Measurements from ENCODE around the gene FUT9.

FUT9 gene

DNA sequence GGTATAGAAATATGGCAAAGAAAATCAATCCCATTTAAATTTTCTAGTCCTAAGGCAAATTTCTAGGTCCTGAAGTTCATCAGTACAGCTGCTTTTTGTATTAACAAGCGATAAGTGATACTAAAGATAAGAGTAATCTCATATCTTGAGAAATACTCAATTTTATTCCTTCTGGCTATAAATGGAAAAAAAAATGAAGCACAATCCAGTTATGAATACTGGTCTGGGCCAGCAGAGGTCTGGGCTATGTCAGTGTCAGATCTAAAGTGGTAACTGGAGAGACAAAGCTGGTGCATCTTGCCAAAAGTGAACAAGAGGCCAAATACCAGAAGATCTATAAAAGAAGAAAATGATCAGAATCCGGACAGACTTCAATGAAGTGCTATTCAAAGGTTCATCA, 126.4 kb downstream of the FUT9 start:
- DNase-seq (ENCODE audit: low read depth) = no peak
- H3K4me3 ChIP-seq (ENCODE audit: low read depth, low read length) = no peak overlapping the region
- TF ChIP-seq MYC (IDR thresholded peaks at IDR 0.05; ENCODE audit: low read depth, low read length) (no peak), POLR2A (IDR thresholded peaks at IDR 0.05; ENCODE audit: extremely low read depth, insufficient read length) (no peak)
- TF ChIP-seq, protein P1, sequence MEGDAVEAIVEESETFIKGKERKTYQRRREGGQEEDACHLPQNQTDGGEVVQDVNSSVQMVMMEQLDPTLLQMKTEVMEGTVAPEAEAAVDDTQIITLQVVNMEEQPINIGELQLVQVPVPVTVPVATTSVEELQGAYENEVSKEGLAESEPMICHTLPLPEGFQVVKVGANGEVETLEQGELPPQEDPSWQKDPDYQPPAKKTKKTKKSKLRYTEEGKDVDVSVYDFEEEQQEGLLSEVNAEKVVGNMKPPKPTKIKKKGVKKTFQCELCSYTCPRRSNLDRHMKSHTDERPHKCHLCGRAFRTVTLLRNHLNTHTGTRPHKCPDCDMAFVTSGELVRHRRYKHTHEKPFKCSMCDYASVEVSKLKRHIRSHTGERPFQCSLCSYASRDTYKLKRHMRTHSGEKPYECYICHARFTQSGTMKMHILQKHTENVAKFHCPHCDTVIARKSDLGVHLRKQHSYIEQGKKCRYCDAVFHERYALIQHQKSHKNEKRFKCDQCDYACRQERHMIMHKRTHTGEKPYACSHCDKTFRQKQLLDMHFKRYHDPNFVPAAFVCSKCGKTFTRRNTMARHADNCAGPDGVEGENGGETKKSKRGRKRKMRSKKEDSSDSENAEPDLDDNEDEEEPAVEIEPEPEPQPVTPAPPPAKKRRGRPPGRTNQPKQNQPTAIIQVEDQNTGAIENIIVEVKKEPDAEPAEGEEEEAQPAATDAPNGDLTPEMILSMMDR (IDR thresholded peaks at IDR 0.05; ENCODE audit: low read depth, low read length) = no peak

DNA sequence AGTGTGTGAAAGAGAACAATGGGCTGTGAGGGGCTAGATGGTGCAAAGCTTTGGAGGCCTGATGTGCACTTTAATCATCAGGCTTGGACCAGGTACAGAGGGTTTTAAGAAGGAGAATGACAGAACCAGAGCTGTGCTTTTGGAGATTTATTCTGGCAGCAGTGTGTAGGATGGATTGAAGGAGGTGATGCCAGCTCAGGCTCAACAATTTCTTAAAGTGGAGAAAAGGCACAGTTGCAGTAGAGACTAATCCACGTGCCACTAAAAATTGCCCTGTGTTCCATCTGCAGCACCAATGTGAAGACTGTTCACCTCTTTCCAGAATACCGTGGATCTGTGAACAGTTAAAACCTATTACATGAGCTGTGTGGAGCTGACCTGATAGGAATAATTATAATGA, 134.7 kb downstream of the FUT9 start:
- no peak for DNase-seq (ENCODE audit: low read depth)
- no peak overlapping the region for H3K4me3 ChIP-seq (ENCODE audit: low read depth, low read length)
- TF ChIP-seq POLR2A (IDR thresholded peaks at IDR 0.05; ENCODE audit: extremely low read depth, insufficient read length) (no peak), MYC (IDR thresholded peaks at IDR 0.05; ENCODE audit: low read depth, low read length) (no peak)
- TF ChIP-seq, protein P2, sequence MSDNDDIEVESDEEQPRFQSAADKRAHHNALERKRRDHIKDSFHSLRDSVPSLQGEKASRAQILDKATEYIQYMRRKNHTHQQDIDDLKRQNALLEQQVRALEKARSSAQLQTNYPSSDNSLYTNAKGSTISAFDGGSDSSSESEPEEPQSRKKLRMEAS (IDR thresholded peaks at IDR 0.05; ENCODE audit: low read depth, low read length) = no peak
- TF ChIP-seq, protein P1 (IDR thresholded peaks at IDR 0.05; ENCODE audit: low read depth, low read length) = no peak

DNA sequence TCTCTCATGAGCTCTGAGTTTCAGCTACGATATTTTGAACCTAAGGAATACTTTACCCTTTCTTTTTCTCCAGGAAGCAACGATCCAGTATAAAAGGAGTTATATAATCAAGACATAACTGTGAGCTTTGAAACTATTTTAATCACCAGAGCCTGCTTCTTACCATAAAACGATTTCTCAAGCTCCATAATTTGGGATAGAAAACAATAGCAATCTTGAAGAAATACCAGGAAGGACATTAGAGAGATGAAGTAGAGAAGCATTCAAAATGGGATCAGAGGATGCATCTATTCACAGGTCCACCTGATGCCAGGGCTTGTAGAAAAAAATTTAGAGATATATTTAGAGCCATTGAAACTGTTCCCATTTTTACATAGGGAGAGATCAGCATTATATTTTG, 135.9 kb downstream of the FUT9 start:
- no peak for DNase-seq (ENCODE audit: low read depth)
- H3K4me3 ChIP-seq (ENCODE audit: low read depth, low read length) = no peak overlapping the region
- TF ChIP-seq, protein P2 (IDR thresholded peaks at IDR 0.05; ENCODE audit: low read depth, low read length) = no peak
- TF ChIP-seq, protein P1 (IDR thresholded peaks at IDR 0.05; ENCODE audit: low read depth, low read length) = no peak
- TF ChIP-seq MYC (IDR thresholded peaks at IDR 0.05; ENCODE audit: low read depth, low read length) (no peak), POLR2A (IDR thresholded peaks at IDR 0.05; ENCODE audit: extremely low read depth, insufficient read length) (no peak)

DNA sequence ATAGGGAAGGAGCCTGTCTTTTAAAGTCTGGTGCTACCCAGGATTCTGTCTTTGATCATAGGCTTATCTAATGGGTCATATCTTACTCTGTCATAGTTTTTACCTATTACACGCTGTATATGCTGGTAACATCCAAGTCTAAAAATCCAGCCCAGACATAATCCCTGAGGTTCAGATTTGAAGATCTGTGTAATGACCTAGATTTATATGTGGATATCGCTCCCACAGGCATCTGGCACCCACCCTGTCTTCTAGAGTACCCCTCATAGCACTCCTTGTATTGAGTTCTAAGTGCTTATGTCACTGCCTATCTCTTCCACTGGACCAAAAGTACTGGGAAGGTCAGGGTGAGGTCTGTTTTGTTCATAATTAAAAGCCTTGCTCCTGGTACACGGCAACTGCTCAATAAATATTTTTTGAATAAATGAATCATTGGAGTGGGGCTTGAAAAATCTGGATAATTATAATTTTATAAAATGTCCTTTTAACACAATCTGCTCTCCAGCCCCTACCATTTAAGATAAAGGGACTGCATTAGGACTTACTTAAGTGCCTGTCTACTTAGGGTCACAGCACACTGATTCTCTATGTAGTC, 136.4 kb downstream of the FUT9 start:
- no peak overlapping the region for H3K4me3 ChIP-seq (ENCODE audit: low read depth, low read length)
- DNase-seq (ENCODE audit: low read depth) = no peak
- TF ChIP-seq, protein P1 (IDR thresholded peaks at IDR 0.05; ENCODE audit: low read depth, low read length) = no peak

DNA sequence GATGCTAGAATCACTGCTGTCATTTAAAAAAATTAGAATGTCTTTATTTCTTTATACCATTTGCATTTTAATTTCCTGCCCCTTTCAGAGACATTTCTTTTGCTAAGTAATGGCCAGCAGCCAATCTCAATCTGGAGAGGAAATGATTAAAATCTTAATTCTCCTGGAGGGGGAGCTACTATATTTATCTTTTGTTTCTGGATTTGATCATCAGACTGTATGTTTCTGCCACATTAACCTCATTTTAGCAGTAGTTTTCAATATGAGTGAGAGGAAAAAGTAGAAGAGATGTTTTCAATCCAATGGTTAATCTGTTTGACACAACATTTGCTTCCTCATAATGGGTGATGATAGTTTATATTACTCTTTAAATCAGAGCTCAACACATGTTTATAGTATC, 138.0 kb downstream of the FUT9 start:
- no peak for DNase-seq (ENCODE audit: low read depth)
- no peak overlapping the region for H3K4me3 ChIP-seq (ENCODE audit: low read depth, low read length)
- no peak for TF ChIP-seq POLR2A (IDR thresholded peaks at IDR 0.05; ENCODE audit: extremely low read depth, insufficient read length)
- TF ChIP-seq MYC (IDR thresholded peaks at IDR 0.05; ENCODE audit: low read depth, low read length) = no peak
- TF ChIP-seq, protein P2 (IDR thresholded peaks at IDR 0.05; ENCODE audit: low read depth, low read length) = no peak
- TF ChIP-seq, protein P1 (IDR thresholded peaks at IDR 0.05; ENCODE audit: low read depth, low read length) = no peak

DNA sequence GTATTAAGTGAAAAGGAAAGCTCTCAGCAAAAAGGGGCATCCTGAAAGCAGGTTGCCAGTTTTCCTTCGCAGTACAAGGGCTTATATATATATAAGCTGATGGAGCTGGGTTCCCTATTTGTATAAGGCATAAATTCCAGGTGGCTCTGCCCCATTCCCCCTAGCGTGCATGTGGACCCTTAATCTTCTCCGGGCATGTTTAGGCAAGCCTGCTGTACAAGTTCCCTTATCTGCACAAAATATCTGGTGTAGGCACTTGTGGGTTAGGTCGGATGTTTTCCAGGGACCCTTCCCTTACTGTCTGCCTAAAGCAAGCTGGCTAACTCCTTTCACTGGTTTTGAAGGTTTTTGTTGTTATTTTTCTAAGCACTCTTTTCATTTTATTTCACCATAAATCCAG, 140.7 kb downstream of the FUT9 start:
- TF ChIP-seq MYC (IDR thresholded peaks at IDR 0.05; ENCODE audit: low read depth, low read length) (no peak), POLR2A (IDR thresholded peaks at IDR 0.05; ENCODE audit: extremely low read depth, insufficient read length) (no peak)
- TF ChIP-seq, protein P1 (IDR thresholded peaks at IDR 0.05; ENCODE audit: low read depth, low read length) = no peak
- TF ChIP-seq, protein P2 (IDR thresholded peaks at IDR 0.05; ENCODE audit: low read depth, low read length) = no peak
- H3K4me3 ChIP-seq (ENCODE audit: low read depth, low read length) = no peak overlapping the region
- no peak for DNase-seq (ENCODE audit: low read depth)
